Measurements from ENCODE around the gene NOP53.

DNA sequence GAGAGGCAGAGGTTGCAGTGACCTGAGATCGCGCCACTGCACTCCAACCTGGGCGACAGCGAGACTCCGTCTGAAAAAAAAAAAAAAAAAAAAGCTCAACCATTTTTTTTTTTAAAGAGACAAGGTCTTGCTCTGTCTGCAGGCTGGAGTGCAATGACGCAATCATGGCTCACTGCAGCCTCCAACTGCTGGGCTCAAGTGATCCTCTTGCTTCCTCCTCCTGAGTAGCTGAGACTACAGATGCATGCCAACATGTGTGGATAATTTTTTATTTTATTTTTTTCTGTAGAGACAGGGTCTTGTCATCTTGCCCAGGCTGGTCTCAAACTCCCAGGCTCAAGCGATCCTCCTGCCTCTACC lies 21.8 kb upstream of the NOP53 start:
- TF ChIP-seq IRF2 (CRISPR knock-in tag; IDR thresholded peaks at IDR 0.05) (no peak), SKI (IDR thresholded peaks at IDR 0.05; ENCODE audit: partially characterized antibody) (no peak), ZNF24 (IDR thresholded peaks at IDR 0.05) (no peak), ZBTB1 (CRISPR knock-in tag; IDR thresholded peaks at IDR 0.05; ENCODE audit: borderline replicate concordance) (no peak), TBX3 (IDR thresholded peaks at IDR 0.05; ENCODE audit: borderline replicate concordance) (no peak)
